NOMO-1 treated with dmso at 0.1 percent for 144 hours (cell line): ENCODE data around the gene DIPK1A.
A peak's percentile ranks its signal among the peaks of the same experiment; 100 is the strongest.

Experiments used
- DNase-seq: peaks from one replicate; lab custom pipeline; 2025; ENCODE audit not compliant: unreplicated experiment; lab: John Stamatoyannopoulos, UW

Gene DIPK1A

GRCh38 chr1:92879316-92879968 is 81.8 kb downstream of the DIPK1A start:
- no peak for DNase-seq

DNA sequence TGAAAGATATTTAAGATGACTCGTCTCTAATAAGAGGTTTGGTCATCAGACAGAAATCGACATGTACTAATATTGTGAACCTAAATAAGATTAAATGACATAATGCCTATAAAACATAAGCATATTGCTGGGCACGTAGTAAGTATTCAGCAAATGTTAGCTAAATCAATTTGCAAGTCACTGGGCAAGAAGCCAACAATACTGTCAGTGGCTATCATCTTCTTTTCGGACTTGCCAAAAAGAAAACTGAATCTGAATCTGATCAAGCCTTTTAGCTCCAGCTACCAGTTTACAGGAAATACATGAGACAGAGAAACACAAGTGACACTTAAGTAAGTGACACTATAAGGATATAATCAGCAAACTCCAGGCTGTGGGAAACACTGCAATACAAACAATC is 83.5 kb downstream of the DIPK1A start:
- no peak for DNase-seq

DNA sequence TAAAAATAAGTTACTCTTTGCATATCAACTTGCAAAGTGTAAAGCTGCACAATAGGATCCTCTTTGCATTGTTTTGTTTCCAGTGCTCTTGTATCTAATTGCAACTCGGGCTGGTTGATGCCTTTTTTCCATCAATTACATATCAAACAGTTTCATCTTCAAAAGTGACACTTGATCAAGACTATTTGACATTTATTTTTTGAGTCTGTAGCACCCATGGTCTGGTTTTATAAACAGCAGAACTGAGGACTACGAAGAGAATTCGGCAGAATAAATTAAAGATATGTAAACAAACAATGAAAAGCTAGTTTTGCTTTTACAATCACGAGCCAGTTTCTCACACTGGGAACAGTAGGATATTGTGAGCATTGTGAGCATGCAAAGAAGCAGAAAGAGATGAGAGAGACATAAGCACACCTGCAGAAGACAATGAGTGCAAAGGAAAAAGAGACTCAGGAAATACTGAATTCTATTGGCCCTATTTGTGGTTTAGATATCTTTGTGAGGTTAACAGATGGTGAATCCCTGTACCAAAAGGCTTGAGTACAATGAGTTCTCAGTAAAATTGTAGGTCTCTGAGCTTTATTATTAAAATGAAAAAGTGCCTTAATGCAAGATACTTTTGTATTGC is 84.1 kb downstream of the DIPK1A start:
- no peak for DNase-seq

- no peak for DNase-seq
These were observed 84.9 kb downstream of the DIPK1A start for GRCh38 chr1:92876351-92876750.

DNA sequence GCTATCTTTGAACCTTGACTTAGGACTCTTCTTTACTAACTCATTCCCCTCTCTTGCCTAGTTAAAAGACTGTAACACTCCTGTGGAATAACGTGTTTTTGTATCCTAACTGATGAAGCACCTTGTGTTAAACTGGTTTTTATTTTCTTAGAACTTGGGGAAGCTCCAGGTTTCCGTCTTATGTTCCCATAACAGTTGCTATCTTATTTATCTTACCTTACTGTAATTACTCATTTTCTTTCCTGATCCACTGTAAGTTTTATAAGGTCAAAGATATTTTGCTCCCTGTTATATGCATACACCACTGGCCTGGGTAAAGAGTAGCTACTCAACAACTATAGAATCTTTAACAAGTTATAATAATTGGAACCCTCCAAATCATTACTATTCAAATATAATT is 86.3 kb downstream of the DIPK1A start:
- DNase-seq: no peak

DNA sequence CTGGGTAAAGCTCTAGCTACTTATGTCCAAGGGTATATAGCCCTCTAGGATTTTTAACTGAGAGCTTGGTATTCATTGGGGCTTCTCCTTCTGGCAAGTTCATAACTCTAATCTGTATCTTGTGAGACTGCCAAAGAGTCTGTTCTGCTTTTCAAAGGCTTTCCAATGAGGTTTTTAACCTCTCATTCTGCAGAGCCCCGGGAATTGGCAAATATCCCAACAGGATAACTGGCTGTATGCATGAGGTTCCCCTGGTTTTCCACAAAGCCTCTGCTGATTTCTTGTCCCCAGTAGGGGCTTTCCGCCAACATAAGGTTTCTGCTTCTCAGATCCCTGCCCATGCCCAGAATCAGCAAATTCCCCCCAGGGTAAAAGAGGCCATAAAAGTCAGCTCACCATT is 88.5 kb downstream of the DIPK1A start:
- DNase-seq: no peak

DNA sequence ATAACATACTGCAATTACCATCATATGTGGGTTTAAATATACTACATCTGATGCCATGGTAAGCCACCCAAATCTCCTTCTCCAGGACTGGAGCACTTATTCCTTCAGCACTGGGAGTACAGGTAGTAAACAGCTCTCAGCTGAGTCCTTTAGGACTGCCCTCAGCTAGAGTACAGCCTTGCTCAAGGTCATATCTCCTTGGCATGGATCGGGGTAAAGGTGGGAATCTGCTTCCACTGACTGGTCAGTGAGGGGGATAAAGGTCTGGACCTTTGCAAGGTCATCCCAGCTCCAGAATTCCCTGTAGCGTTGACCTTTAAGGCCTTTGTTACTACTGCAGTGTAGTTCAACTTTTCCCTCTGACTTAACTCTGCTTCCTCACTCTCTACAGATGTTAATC is 90.7 kb downstream of the DIPK1A start:
- no peak for DNase-seq

GRCh38 chr1:92864131-92864530 is 97.1 kb downstream of the DIPK1A start:
- no peak for DNase-seq

GRCh38 chr1:92862605-92863004 is 98.7 kb downstream of the DIPK1A start:
- DNase-seq: no peak

DNA sequence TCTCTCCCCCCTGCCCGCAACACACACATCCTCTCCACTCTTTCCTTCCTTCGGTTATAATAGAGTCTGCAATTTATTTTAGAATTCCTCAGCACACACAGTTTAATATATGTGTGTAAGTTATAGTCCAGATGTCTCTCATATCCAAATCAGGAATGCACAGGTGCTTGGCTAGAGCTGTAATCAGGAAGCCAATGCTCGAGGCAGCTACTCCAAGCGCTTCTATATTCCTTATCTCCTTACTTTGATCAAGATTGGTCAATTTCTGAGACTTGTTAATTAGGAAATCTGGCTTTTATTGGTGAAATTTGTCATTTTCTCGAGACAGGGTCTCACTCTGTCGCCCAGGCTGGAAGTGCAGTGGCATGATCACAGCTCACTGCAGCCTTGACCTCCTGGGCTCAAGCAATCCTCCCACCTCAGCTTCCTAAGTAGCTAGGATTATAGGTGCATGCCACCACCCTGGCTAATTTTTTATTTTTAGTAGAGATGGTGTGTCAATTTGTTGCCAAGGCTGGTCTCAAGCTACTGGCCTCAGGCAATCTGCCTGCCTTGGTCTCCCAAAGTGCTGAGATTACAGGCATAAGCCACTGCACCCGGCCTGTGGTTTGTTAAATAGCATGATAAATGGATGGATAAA is 101.7 kb downstream of the DIPK1A start:
- DNase-seq: no peak

DNA sequence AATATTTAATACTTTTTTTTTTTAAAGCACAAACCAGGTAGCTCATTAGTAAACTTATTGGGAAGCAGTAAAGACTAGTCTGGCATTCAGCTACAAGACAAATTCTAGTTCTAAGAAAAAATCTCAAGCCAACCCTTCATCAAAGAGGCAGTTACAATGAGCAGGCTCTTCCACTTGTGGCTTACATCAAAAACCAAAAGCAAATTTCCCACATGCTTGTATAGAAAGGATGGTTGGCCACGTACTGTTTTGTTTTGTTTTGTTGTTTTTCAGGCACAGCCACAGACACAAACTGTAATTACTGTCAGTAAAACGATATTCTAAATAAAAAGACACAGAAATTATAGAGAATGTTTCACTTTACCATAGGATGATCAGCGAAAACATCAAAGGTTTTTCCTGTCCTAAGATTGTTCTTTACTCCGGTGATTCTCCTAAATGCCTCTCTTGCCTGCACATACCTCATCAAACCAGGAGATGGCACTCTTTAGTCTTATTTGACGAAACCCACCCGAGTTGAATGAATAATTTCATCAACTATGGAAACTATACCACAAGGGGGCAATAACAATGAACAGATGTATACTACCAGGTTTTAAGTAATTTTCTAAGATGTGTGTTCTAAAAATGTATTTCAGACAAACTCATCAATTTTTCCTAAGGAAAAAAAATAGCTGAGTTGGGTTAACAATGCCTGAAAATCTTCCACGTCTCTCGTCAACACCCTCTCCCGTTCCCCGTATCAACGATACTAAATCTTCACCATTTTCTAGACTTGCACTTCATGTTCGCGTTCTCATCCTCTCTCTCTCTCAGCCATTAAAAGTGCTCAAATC is 102.5 kb downstream of the DIPK1A start:
- DNase-seq: peak; percentile 42

DNA sequence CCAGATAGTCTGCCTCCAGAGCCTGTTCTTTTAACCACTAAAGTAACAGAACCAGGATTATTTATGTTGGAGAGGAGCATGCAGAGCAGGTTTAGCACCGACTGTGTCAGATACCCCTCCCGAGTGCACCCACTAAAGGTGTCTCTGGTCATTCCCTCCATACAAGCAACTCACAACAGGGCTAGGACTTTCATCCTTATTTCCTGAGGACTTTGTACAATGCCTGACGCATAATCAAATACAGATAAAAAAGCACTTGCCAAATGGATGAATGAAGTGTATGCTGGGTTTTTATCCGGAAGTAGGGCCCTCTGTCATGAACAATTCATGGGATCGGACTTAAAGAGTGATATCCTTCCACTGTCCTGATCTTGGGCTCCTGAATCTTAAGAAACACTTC is 103.4 kb downstream of the DIPK1A start:
- DNase-seq: no peak

DNA sequence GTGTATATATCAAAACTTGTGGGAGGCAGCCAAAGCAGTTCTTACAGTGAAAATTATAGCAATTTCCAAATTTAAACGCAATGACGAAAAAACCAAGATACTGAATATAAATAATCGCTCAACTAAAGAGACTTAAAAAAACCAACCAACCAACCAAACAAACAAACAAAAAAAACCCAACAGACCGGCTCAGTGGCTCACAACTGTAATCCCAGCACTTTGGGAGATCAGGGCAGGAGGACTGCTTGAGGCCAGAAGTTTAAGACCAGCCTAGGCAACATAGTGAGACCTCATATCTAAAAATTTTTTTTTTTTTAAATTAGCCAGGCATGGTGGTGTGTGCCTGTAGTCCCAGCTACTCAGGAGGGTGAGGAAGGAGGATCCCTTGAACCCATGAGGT is 106.0 kb downstream of the DIPK1A start:
- no peak for DNase-seq

GRCh38 chr1:92854101-92854785 is 107.0 kb downstream of the DIPK1A start:
- DNase-seq: no peak

GRCh38 chr1:92853299-92853698 is 108.0 kb downstream of the DIPK1A start:
- peak; percentile 84 for DNase-seq

GRCh38 chr1:92851729-92852128 is 109.5 kb downstream of the DIPK1A start:
- no peak for DNase-seq

DNA sequence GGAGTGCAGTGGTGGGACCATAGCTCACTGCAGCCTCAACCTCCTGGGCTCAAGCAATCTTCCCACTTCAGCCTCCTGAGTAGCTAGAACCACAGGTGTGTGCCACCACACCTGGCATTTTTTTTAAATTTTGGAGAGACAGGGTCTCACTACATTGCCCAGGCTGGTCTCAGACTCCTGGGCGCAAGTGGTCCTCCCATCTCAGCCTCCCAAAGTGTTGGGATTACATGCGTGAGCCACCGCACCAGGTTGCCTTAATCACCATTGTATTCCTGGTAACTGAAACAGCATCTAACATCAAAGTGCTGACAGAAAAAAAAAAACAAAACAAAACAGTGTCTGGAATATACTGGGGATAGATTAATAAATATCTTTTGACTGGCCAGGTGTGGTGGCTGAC is 111.2 kb downstream of the DIPK1A start:
- DNase-seq: no peak

GRCh38 chr1:92848201-92848600 is 113.1 kb downstream of the DIPK1A start:
- no peak for DNase-seq

DNA sequence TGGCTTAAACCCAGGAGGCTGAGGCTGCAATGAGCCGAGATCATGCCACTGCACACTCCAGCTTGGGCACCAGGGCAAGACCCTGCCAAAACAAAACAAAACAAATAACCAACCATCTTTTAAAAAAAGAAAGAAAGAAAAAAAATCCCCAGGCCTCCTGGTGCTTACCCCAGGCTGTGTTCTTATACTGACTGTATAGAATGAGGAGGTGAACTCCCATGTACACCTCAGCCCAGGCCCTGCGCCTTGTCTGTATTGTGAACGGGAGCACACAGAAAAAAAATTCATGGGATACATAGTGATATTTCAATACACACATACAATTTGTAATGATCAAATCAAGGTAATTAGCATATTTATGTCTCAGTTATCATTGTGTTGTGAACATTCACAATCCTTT is 115.4 kb downstream of the DIPK1A start:
- DNase-seq: no peak

- no peak for DNase-seq
These were observed 116.8 kb downstream of the DIPK1A start for GRCh38 chr1:92844439-92844838.
